GM18499 (cell line): ENCODE measurements around the gene CYLD.

Source experiments
- ATAC-seq: cut with Tn5 transposase; IDR thresholded peaks from one replicate; pipeline ENCODE4 v1.9.1; 2021; ENCODE audit warnings: moderate number of reproducible peaks; ENCODE audit not compliant: insufficient read depth, unreplicated experiment

The CYLD gene

GRCh38 chr16:50709980-50710379 lies 31.9 kb upstream of the CYLD start:
- ATAC-seq: no peak

GRCh38 chr16:50711040-50711439 lies 30.8 kb upstream of the CYLD start:
- no peak for ATAC-seq

DNA sequence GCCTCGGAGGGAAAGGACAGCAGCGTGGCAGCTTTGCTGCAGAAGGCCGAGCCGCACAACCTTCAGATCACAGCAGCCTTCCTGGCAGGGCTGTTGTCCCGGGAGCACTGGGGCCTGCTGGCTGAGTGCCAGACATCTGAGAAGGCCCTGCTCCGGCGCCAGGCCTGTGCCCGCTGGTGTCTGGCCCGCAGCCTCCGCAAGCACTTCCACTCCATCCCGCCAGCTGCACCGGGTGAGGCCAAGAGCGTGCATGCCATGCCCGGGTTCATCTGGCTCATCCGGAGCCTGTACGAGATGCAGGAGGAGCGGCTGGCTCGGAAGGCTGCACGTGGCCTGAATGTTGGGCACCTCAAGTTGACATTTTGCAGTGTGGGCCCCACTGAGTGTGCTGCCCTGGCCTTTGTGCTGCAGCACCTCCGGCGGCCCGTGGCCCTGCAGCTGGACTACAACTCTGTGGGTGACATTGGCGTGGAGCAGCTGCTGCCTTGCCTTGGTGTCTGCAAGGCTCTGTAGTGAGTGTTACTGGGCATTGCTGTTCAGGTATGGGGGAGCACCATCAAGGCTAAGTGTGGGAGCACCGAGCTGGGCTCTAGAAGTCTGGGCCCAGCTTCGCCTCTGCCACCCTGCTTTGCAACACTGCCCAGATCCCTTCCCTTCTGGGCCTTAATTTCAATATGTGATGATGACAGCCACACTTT lies 29.9 kb upstream of the CYLD start:
- ATAC-seq: no peak

DNA sequence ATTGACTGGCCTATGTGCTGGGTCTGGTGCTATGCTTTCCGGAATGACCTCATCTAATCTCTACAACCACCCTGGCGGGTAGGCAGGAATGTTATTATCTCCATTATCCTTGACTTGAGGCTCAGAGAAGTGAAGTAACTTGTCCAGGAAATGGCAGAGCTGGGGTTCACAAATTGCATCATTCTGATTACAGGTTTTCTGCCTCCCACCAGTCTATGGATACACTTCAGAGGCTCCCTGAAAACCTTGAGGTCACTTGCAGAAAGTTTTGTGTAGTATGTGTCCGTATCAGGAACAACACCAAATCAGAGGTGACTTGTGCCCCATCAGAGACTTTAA lies 29.4 kb upstream of the CYLD start:
- no peak for ATAC-seq

- no peak for ATAC-seq
These were observed 28.9 kb upstream of the CYLD start for GRCh38 chr16:50712956-50713355.

DNA sequence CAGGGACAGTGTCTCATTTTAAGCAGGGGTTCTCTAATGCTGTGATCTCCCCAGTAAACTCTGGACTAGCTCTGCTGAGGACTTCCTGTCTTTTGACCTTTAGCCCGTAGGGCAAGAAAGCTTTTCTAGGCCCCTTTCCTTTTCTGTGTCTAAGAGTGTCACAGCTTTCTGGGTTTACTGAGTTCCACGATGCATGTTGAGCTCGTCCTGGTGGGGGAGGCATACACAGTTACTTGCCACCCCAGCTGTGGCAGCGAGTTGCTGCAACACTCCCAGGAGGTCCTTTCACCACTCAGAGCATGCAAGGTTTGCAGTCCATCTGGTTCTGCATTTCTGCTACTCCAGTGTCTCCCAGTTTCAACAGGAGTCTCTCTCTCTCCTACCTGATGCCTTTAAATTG lies 24.8 kb upstream of the CYLD start:
- ATAC-seq: no peak

DNA sequence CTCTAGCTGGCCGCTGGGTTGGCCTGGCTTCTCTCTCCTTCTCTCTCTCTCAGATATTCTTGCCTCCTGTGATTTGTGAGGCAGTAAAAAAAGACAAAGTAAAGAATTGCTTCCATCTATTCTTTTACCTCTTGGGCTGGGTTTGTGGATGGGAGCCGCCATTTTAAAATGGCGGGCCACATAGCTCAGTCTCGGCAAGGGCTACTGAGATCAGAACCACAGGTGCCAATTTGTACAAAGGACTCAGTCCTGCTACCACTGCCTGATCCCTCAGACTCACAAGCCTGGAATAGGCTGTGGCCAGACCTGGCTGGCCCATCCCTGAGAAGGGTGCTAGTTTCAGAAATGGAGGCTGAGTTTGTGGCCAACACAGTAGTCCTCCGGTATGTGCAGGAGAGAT lies 24.4 kb upstream of the CYLD start:
- ATAC-seq: no peak

DNA sequence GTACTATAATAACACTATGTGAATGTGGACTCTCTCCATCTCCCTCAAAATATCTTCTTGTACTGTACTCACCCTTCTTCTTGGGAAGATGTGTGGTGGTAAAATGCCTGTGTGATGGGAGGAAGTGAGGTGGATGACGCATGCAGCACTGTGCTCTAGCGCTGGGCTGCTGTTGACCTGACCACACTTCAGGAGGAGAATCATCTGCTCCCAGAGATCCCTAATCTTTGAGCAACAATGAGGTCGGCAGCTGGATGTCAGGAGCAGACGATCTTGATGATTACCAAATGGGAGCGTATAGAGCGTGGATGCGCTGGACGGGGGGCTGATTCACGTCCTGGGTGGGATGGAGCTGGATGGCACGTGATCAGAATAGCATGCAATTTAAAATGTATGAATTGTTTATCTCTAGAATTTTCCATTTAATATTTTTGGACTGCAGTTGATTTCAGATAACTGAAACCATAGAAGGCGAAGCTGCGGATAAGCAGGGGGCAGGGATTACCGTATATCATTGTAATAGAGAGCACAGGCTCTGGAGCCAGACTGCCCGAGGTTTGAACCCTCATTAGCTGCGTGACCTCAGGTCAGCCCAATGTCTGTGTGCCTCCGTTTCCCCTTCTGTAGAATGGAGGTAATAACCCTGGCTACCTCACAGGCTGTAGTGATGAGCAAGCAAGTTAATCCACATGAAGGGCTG lies 23.7 kb upstream of the CYLD start:
- no peak for ATAC-seq

DNA sequence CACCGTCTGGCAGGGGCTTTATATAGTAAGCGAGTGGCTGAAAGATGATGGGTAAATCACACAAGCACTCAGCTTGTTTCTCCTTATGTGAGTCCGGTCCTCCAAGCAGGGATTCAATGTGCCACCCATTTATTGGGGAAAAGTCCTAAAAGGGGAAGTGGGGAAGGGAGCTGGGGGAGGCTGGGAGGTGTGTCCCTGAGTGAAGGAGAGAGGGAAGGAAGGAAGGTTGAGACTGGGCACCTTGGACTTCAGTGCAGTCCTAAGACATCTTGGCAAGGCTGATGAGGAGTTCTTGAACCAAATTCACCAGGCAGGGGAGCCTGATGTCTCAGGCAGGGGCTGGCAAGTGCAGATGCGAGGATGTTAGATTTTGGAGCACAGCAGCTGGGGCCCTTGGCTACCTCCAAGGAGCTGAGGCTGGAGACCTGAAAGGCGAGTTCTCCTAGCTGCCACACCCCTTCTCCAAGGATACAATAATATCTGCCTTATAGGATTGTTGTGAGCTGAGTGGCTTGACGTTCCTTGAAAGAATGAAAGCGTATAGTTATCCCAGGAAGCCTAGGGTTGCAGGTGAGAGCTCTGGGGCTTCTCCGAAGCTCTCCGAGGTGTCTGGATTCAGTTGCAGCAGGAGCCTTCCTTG lies 23.0 kb upstream of the CYLD start:
- ATAC-seq: no peak

- no peak for ATAC-seq
These were observed 22.2 kb upstream of the CYLD start for GRCh38 chr16:50719401-50720337.

- ATAC-seq: no peak
These were observed 20.1 kb upstream of the CYLD start for GRCh38 chr16:50721549-50722404.

- ATAC-seq: no peak
These were observed 19.5 kb upstream of the CYLD start for GRCh38 chr16:50722405-50722737.

DNA sequence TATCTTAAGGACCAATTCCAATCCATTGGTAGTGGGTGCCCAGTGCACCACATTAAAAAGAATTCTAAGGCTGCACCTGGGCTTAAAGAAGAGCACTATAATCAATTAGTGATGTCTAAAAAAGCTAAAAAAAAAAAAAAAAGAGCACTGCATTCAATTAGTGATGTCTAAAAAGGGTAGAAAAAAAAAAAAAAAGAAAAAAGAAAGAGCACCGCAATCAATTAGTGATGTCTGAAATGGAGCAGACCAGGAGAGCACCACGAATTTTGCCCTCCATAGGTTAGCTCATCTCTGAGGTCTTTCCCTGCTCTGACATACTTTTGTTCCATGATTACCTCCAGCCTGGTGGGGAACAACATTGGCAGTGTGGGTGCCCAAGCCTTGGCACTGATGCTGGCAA lies 18.9 kb upstream of the CYLD start:
- ATAC-seq: no peak

DNA sequence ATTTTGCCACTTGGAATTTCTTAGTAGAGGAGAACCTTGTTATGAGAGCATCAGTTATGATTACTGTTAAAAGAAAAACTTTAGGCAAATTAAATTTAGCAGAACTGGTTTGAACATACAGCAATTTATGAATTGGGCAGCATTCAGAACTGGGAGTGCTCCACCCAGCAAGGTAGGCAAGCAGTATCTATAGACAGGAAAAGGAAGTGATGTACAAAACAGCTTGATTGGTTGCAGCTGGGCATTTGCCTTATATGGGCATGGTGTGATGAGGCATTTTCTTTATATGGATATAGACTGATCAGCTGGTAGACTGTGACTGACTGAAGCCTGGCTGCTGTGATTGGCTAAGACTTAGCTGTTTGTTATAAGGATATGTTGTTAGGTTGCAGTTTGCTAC lies 17.6 kb upstream of the CYLD start:
- ATAC-seq: no peak

- no peak for ATAC-seq
These were observed 10.5 kb upstream of the CYLD start for GRCh38 chr16:50731130-50731988.

DNA sequence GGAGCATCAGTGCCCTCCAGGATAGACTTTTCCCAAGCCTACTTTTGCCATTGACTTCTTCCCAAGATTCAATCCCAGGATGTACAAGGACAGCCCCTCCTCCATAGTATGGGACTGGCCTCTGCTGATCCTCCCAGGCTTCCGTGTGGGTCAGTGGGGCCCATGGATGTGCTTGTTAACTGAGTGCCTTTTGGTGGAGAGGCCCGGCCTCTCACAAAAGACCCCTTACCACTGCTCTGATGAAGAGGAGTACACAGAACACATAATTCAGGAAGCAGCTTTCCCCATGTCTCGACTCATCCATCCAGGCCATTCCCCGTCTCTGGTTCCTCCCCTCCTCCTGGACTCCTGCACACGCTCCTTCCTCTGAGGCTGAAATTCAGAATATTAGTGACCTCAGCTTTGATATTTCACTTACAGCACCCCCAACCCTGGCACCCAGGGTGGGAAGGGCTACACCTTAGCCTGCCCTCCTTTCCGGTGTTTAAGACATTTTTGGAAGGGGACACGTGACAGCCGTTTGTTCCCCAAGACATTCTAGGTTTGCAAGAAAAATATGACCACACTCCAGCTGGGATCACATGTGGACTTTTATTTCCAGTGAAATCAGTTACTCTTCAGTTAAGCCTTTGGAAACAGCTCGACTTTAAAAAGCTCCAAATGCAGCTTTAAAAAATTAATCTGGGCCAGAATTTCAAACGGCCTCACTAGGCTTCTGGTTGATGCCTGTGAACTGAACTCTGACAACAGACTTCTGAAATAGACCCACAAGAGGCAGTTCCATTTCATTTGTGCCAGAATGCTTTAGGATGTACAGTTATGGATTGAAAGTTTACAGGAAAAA lies 9.7 kb upstream of the CYLD start:
- ATAC-seq: no peak

DNA sequence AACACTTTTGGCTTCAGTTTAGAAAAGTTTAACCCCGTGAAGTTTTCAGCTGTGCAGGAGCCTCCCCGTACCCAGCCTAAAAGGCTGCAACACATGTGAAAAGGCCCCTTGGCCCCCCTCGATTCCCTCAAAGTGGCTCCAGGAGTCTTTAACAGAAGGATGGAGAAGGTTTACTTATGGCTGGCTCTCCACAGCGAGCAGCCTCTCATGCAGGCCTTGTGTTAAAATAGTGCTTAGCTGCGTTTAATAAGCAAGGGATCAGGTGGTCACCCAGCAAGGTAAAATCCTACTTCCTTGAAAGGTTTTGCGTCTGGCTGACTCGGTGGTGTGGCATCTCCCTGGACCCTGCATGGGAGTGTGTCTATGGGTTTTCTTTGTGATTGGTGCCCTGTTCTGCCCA lies 8.4 kb upstream of the CYLD start:
- ATAC-seq: no peak

GRCh38 chr16:50735629-50736122 lies 6.2 kb upstream of the CYLD start:
- no peak for ATAC-seq
